ENCODE data around the gene GPC6. TPM values are rescaled to one million over a fixed set of nuclear protein-coding genes. Genes with fewer than 3 reads are reported as not detected.

The GPC6 gene
- total RNA-seq, 1 experiment from 2014 or later, result 0.22 TPM

DNA sequence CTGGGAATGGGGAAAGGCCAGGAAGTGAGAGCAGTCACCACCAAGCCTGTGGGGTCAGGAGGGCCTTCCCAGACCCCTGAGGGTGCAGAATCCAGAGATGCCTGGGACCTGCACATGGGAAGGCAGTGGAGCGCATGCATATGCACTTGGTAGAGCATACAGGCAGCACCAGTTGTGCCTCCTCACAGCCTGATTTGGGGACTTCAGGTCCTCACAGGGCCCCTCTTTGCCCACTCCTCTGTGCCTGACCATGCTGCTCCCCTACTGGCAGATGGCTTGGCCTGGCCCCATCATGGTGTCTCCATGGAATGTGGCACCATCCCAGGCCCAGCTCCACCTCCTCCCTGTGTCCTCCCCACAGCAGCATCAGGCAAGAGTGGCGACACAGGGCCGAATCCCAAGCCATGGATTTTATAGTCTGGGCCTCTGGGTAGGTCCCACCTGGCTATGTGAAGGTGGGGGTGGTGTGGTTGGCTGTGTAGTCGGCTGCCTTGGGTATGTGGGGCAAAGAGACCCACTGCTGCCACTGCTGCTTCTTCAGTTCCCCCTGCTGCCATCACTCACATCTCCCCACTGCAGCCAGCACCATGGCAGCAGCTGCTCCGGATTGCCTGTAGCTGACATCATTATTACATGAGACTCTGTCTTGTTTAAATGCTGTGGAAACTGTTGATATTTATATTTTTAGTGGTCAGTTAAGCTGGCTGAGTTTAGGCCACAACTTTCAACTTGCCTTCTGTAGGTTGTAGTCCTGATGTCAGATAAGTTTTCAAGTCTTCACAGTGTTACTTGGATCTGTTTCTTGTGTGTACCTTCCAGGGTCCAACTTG is 247.0 kb downstream of the GPC6 start:
- TF ChIP-seq ATF3 (IDR thresholded peaks at IDR 0.05), result no peak
- no peak for TF ChIP-seq EZH2 (IDR thresholded peaks at IDR 0.05)
- TF ChIP-seq ELF1 (IDR thresholded peaks at IDR 0.05; ENCODE audit: borderline replicate concordance, low read depth), result no peak
- TF ChIP-seq EGR1 (IDR thresholded peaks at IDR 0.05; ENCODE audit: low read depth), result no peak
- no peak for TF ChIP-seq EZH2phosphoT487 (IDR thresholded peaks at IDR 0.05; ENCODE audit: borderline replicate concordance)
- no peak for TF ChIP-seq ZFX (IDR thresholded peaks at IDR 0.05)
- no peak for TF ChIP-seq SIN3A (IDR thresholded peaks at IDR 0.05; ENCODE audit: low read depth)
- TF ChIP-seq ZNF274 (IDR thresholded peaks at IDR 0.05; ENCODE audit: low read depth, low read length), result no peak
- TF ChIP-seq POLR2A (IDR thresholded peaks at IDR 0.05; ENCODE audit: borderline replicate concordance, extremely low read depth, insufficient read depth, insufficient read length), result no peak
- no peak for TF ChIP-seq CBX3 (IDR thresholded peaks at IDR 0.05; ENCODE audit: low read depth)
- no peak for TF ChIP-seq POLR2AphosphoS5 (IDR thresholded peaks at IDR 0.05; ENCODE audit: low read depth, low read length)
- no peak for TF ChIP-seq JUND (IDR thresholded peaks at IDR 0.05)
- no peak for TF ChIP-seq FOSL1 (IDR thresholded peaks at IDR 0.05; ENCODE audit: low read depth)
- no peak for TF ChIP-seq SP1 (IDR thresholded peaks at IDR 0.05; ENCODE audit: low read depth)
- TF ChIP-seq CEBPB (IDR thresholded peaks at IDR 0.05; ENCODE audit: low read depth), result no peak
- TF ChIP-seq, protein P1, sequence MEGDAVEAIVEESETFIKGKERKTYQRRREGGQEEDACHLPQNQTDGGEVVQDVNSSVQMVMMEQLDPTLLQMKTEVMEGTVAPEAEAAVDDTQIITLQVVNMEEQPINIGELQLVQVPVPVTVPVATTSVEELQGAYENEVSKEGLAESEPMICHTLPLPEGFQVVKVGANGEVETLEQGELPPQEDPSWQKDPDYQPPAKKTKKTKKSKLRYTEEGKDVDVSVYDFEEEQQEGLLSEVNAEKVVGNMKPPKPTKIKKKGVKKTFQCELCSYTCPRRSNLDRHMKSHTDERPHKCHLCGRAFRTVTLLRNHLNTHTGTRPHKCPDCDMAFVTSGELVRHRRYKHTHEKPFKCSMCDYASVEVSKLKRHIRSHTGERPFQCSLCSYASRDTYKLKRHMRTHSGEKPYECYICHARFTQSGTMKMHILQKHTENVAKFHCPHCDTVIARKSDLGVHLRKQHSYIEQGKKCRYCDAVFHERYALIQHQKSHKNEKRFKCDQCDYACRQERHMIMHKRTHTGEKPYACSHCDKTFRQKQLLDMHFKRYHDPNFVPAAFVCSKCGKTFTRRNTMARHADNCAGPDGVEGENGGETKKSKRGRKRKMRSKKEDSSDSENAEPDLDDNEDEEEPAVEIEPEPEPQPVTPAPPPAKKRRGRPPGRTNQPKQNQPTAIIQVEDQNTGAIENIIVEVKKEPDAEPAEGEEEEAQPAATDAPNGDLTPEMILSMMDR (IDR thresholded peaks at IDR 0.05 in 2 of 3, conservative IDR thresholded peaks at IDR 0.05 in 1 of 3; ENCODE audit: borderline replicate concordance in 1 of 3, insufficient read depth in 1 of 3, low read depth in 2 of 3, low read length in 2 of 3), result no peak
- no peak for TF ChIP-seq REST (IDR thresholded peaks at IDR 0.05; ENCODE audit: low read depth)
- no peak for TF ChIP-seq TCF7L2 (IDR thresholded peaks at IDR 0.05; ENCODE audit: borderline replicate concordance, extremely low read depth, insufficient read depth, insufficient read length)
- intact Hi-C loops (cut with micrococcal nuclease), result no loop called here
- Histone ChIP-seq H2AFZ (ENCODE audit: low read depth, low read length, poor library complexity, severe bottlenecking) (no peak overlapping the region), H3K79me2 (ENCODE audit: insufficient read depth, low read length) (no peaks in the 10 kb centered on the region), H3K4me2 (ENCODE audit: low read length) (no peak overlapping the region), H3K27me3 (ENCODE audit: insufficient read depth, low read length) (no peaks in the 10 kb centered on the region), H3K4me1 (ENCODE audit: control insufficient read depth in 1 of 2, insufficient read depth in 2 of 2, low read length in 2 of 2) (no peaks in the 10 kb centered on the region), H3K9ac (ENCODE audit: low read length) (no peak overlapping the region), H3K9me2 (ENCODE audit: insufficient read depth) (no peaks in the 10 kb centered on the region), H3K9me3 (ENCODE audit: control insufficient read depth in 1 of 2, insufficient read depth in 1 of 2, low read depth in 1 of 2, low read length in 2 of 2) (peaks cover 20 to 24% of the 10 kb centered on the region in 2 experiments; a peak in 2 of 4 replicates), H3K36me3 (ENCODE audit: control insufficient read depth in 1 of 2, insufficient read depth in 2 of 2, low read length in 2 of 2) (no peaks in the 10 kb centered on the region), H4K20me1 (ENCODE audit: insufficient read depth) (no peaks in the 10 kb centered on the region), H3K27ac (ENCODE audit: low read depth, low read length) (no peak overlapping the region), H3K4me3 (replicated peaks in 1 of 2; ENCODE audit: low read depth in 1 of 2, low read length in 2 of 2) (no peak overlapping the region)
- ChIA-PET RAD21 (ENCODE audit: low non-redundant PET in 1 of 2, low total read pairs in 2 of 2, uncharacterized antibody in 2 of 2, unreplicated experiment in 2 of 2) (no interaction called here), CTCF (no interaction called here), POLR2A (no interaction called here)
- no peak for ATAC-seq
- no TSS peak for BruUV-seq (replicated peaks)
- no peak for DNase-seq (ENCODE audit: low read depth, low spot score)
